HepG2 (cell line): ENCODE measurements around the gene CDH12. TPM values are rescaled to one million over a fixed set of nuclear protein-coding genes. Genes with fewer than 3 reads are reported as not detected.

Experiments used
- ATAC-seq: fragments of 200-7000 bp; cut with Tn5 transposase; 3 replicates; pipeline ENCODE4 v1.9.1; 2020; ENCODE audit warnings: mild to moderate bottlenecking, moderate library complexity
- BruUV-seq: library from RNA; stranded (reverse); fragments of 400-500 nt; replicated peaks from 2 replicates; lab custom pipeline; 2021; lab: Mats Ljungman, UMichigan
- CTCF ChIA-PET: fragments of 300-600 bp; formaldehyde crosslinking; extraction: SDS; loops from one replicate; lab custom pipeline; 2021; ENCODE audit warnings: low total read pairs, inconsistent platforms, low intra/inter-chr PET ratio; lab: Yijun Ruan, JAX
- POLR2A ChIA-PET: fragments of 350-600 bp; sonication (Branson Sonifier 250); formaldehyde crosslinking; loops from one replicate; lab custom pipeline; 2020; ENCODE audit warnings: antibody characterized with exemption, inconsistent platforms; lab: Yijun Ruan, JAX
- DNase-seq: peaks from one replicate; pipeline ENCODE4 v3.0.0-alpha.2; 2015; ENCODE audit warnings: low spot score
- FAIRE-seq: peaks from 3 replicates; lab custom pipeline; 2011; peaks lifted over from hg19 to GRCh38; lab: Jason Lieb, UNC
- H2AFZ ChIP-seq: one replicate; pipeline ENCODE4 v1.6.1; 2011; ENCODE audit warnings: low read length, inconsistent platforms
- H3K27ac ChIP-seq: fragments of 300-600 bp; 3 replicates; pipeline ENCODE4 v1.8.0; 2011; ENCODE audit warnings: mixed run types, mild to moderate bottlenecking, mixed read lengths, low read length, inconsistent platforms; ENCODE audit not compliant: insufficient read depth; ENCODE audit errors: extremely low read length
- H3K27me3 ChIP-seq, 2 experiments: fragments of 200-600 bp in 1 of 2; 2 replicates in 1 of 2; 3 replicates in 1 of 2; pipeline versions ENCODE4 v1.6.0 to v1.8.0; 2011; ENCODE audit warnings: low read length in 2 of 2, mild to moderate bottlenecking in 2 of 2, moderate library complexity in 2 of 2, inconsistent platforms in 1 of 2; ENCODE audit not compliant: insufficient read depth in 2 of 2, control insufficient read depth in 1 of 2
- H3K36me3 ChIP-seq, 2 experiments: fragments of 200-600 bp in 1 of 2; replicated peaks in 1 of 2; 2 replicates in 1 of 2; 3 replicates in 1 of 2; pipeline versions ENCODE4 v1.5.1 to v1.8.0; 2011; ENCODE audit warnings: low read length in 2 of 2, inconsistent platforms in 1 of 2; ENCODE audit not compliant: insufficient read depth in 2 of 2, control insufficient read depth in 1 of 2
- H3K4me1 ChIP-seq: 2 replicates; pipeline ENCODE4 v1.5.1; 2012; ENCODE audit warnings: low read length, inconsistent platforms; ENCODE audit not compliant: insufficient read depth
- H3K4me2 ChIP-seq: 2 replicates; pipeline ENCODE4 v1.6.0; 2011; ENCODE audit warnings: low read depth, low read length, inconsistent platforms
- H3K4me3 ChIP-seq, 3 experiments: fragments of 200-600 bp in 1 of 3; sonication (generic), shearing (Covaris generic) in 1 of 3; replicated peaks in 1 of 3; 2 replicates each; pipeline ENCODE4 v1.5.1; 2011 to 2016; ENCODE audit warnings: low read length in 3 of 3, inconsistent platforms in 2 of 3, low read depth in 2 of 3, mild to moderate bottlenecking in 2 of 3, control low read depth in 1 of 3, mixed read lengths in 1 of 3; ENCODE audit not compliant: insufficient read depth in 1 of 3
- H3K79me2 ChIP-seq: one replicate; pipeline ENCODE4 v1.6.1; 2011; ENCODE audit warnings: low read length, inconsistent platforms; ENCODE audit not compliant: insufficient read depth
- H3K9ac ChIP-seq: 2 replicates; pipeline ENCODE4 v1.6.0; 2011; ENCODE audit warnings: mild to moderate bottlenecking, low read depth, low read length, inconsistent platforms; ENCODE audit not compliant: insufficient read depth
- H3K9me3 ChIP-seq: 2 replicates; pipeline ENCODE4 v1.5.1; 2012; ENCODE audit warnings: mild to moderate bottlenecking, low read length
- H4K20me1 ChIP-seq: 2 replicates; pipeline ENCODE4 v1.6.0; 2011; ENCODE audit warnings: inconsistent platforms, mild to moderate bottlenecking, low read length, moderate library complexity; ENCODE audit not compliant: insufficient read depth
- ARID2 ChIP-seq: sonication (generic); formaldehyde crosslinking; IDR thresholded peaks from 2 replicates; pipeline ENCODE4 v1.8.1; 2022; ENCODE audit warnings: mild to moderate bottlenecking, missing genetic modification reagents, borderline replicate concordance
- CBX2 ChIP-seq, 2 experiments: fragments of 200-600 bp in 1 of 2; sonication (generic); formaldehyde crosslinking in 1 of 2; IDR thresholded peaks; 2 replicates each; pipeline versions ENCODE4 v1.7.0 to v1.8.1; 2018 to 2022; ENCODE audit warnings: low read depth in 2 of 2, low read length in 1 of 2, mild to moderate bottlenecking in 1 of 2, missing genetic modification reagents in 1 of 2
- HNRNPLL ChIP-seq: fragments of 200-400 bp; formaldehyde crosslinking; IDR thresholded peaks from 2 replicates; pipeline ENCODE4 v1.6.1; 2017; ENCODE audit warnings: mild to moderate bottlenecking, low read depth, low read length; ENCODE audit not compliant: poor library complexity, severe bottlenecking
- HOXA3 ChIP-seq: sonication (generic); formaldehyde crosslinking; IDR thresholded peaks from 2 replicates; pipeline ENCODE4 v1.5.0; 2020; ENCODE audit warnings: missing genetic modification reagents
- NFE2L1 ChIP-seq: sonication (generic); formaldehyde crosslinking; IDR thresholded peaks from 2 replicates; pipeline ENCODE4 v1.4.0; 2020; ENCODE audit warnings: missing genetic modification reagents, mild to moderate bottlenecking, borderline replicate concordance
- PHF8 ChIP-seq: sonication (generic); formaldehyde crosslinking; IDR thresholded peaks from 2 replicates; pipeline ENCODE4 v1.5.0; 2020; ENCODE audit warnings: missing genetic modification reagents
- SP5 ChIP-seq: IDR thresholded peaks from 2 replicates; pipeline ENCODE4 v1.6.1; 2016; ENCODE audit warnings: low read depth, borderline replicate concordance
- SRSF4 ChIP-seq: fragments of 200-400 bp; formaldehyde crosslinking; IDR thresholded peaks from one replicate; pipeline ENCODE4 v1.6.1; 2018; ENCODE audit warnings: mild to moderate bottlenecking, low read depth, low read length, moderate library complexity; ENCODE audit not compliant: poor library complexity, severe bottlenecking
- TRIM24 ChIP-seq: sonication (generic); formaldehyde crosslinking; IDR thresholded peaks from 2 replicates; pipeline ENCODE4 v1.8.0; 2022; ENCODE audit warnings: mild to moderate bottlenecking, missing genetic modification reagents
- ZNF335 ChIP-seq: sonication (generic); formaldehyde crosslinking; IDR thresholded peaks from 2 replicates; pipeline ENCODE4 v1.4.0; 2020; ENCODE audit warnings: missing genetic modification reagents
- ZNF569 ChIP-seq: sonication (generic); formaldehyde crosslinking; IDR thresholded peaks from 2 replicates; pipeline ENCODE4 v1.5.0; 2020; ENCODE audit warnings: mild to moderate bottlenecking, missing genetic modification reagents, moderate library complexity, borderline replicate concordance
- WGBS: methylation state at CpG from one replicate; pipeline ENCODE4 v1.1.6; 2017; ENCODE audit warnings: low lambda C conversion rate; 5-methylcytosine and 5-hydroxymethylcytosine counted together
- in situ Hi-C: cut with HindIII; loops from 2 replicates; pipeline ENCODE4 v1.10.0; 2017; ENCODE audit warnings: low pct_unique_long_range_greater_than_20kb; ENCODE audit not compliant: extremely low pct_ligation_motif_present
- intact Hi-C: fragments of 100-400 bp; cut with micrococcal nuclease; formaldehyde crosslinking; loops from one replicate; pipeline ENCODE4 v1.10.0; 2022; ENCODE audit not compliant: unreplicated experiment
- polyA plus RNA-seq, 8 experiments: library from polyadenylated mRNA; depleted of rRNA in 3 of 8; stranded (reverse) in 7 of 8; unstranded in 1 of 8; fragments of >200 nt; fragmentation: Illumina TruSeq in 4 of 8; extraction: Trizol in 4 of 8; gene quantifications; 2 replicates each; pipeline versions ENCODE4 v1.2.1 to v1.2.3, GENCODE V29; 2011 to 2016; ENCODE audit warnings: low read depth in 4 of 8, missing spikeins in 1 of 8, mixed read lengths in 1 of 8; ENCODE audit not compliant: insufficient read depth in 1 of 8
- total RNA-seq, 5 experiments: library from RNA; depleted of rRNA; stranded (reverse); fragments of >200 nt; fragmentation: Illumina TruSeq; extraction: Trizol; gene quantifications; 2 replicates each; pipeline ENCODE4 v1.2.3, GENCODE V29; 2016; ENCODE audit warnings: low read depth in 1 of 5

CDH12 gene
- total and polyA plus RNA-seq, 2 of the 13 experiments (the other 11 are each of a cell fraction or from before 2014, with no cell fraction given): not detected

GRCh38 chr5:22079566-22079965 is 773.6 kb downstream of the CDH12 start:
- POLR2A ChIA-PET: no interaction called here
- no peak overlapping the region for H3K9ac ChIP-seq
- no peak overlapping the region for H3K27ac ChIP-seq
- no peak overlapping the region for H2AFZ ChIP-seq
- intact Hi-C loops (no loop called here), in situ Hi-C loops (no loop called here)
- BruUV-seq: no TSS peak
- no peaks in the 10 kb centered on the region; a peak in 1 of 5 replicates for H3K27me3 ChIP-seq
- no peaks in the 10 kb centered on the region for H3K79me2 ChIP-seq
- H3K4me2 ChIP-seq: no peak overlapping the region
- ATAC-seq: no peak
- DNase-seq: no peak
- H3K4me3 ChIP-seq: no peak overlapping the region
- no peaks in the 10 kb centered on the region for H4K20me1 ChIP-seq
- H3K4me1 ChIP-seq: no peaks in the 10 kb centered on the region
- no peak for TF ChIP-seq ARID2 (CRISPR knock-in tag)
- TF ChIP-seq SRSF4: no peak
- TF ChIP-seq ZNF569 (CRISPR knock-in tag): no peak
- TF ChIP-seq HOXA3: no peak
- no peak for TF ChIP-seq SP5 (CRISPR knock-in tag)
- no peak for TF ChIP-seq HNRNPLL
- no peak for TF ChIP-seq CBX2 (IDR thresholded peaks at IDR 0.05; ENCODE audit: low read depth, low read length)
- no peak for TF ChIP-seq CBX2 (CRISPR knock-in tag; IDR thresholded peaks at IDR 0.05; ENCODE audit: low read depth)
- no peak for TF ChIP-seq PHF8 (CRISPR knock-in tag)
- no peak for TF ChIP-seq TRIM24
- TF ChIP-seq ZNF335 (CRISPR knock-in tag): no peak
- TF ChIP-seq NFE2L1 (CRISPR knock-in tag): no peak
- TF ChIP-seq, all 625 proteins: peak for 0
- no peaks in the 10 kb centered on the region for H3K9me3 ChIP-seq
- FAIRE-seq: no peak
- CTCF ChIA-PET: no interaction called here
- H3K36me3 ChIP-seq: no peaks in the 10 kb centered on the region
- 1% methylated on average over 3 of the region's 3 CpGs for WGBS
